ENCODE data around the gene CCPG1. TPM values are rescaled to one million over a fixed set of nuclear protein-coding genes. Genes with fewer than 3 reads are reported as not detected.

CCPG1 gene
- 47.4 and 49.7 TPM in 2 replicates for total RNA-seq

GRCh38 chr15:55408012-55408928 is at the start of gene CCPG1, which contains the start of gene PIERCE2:
CCPG1 (minus strand) TSS chr15:55408359; CDS start chr15:55389424, 18,935 bp downstream.
PIERCE2 (plus strand) TSS chr15:55408495; CDS start chr15:55408769, 274 bp downstream.

GRCh38 chr15:55318588-55319494 is 89.3 kb downstream of the CCPG1 start, which contains the start of the genes PIGB and PIGBOS1:
PIGB (plus strand) TSS chr15:55319222; CDS start chr15:55319251, 29 bp downstream.
PIGBOS1 (minus strand) TSS chr15:55319123; CDS start chr15:55317792, 1,331 bp downstream.

Other genes with a start within 250 kb of the CCPG1 start
- gene RSL24D1, start 211.4 kb downstream of the CCPG1 start, total RNA-seq = 76.5 and 77.7 TPM in 2 replicates
- 8.8 and 11.1 TPM in 2 replicates for gene RAB27A, start 118.5 kb downstream of the CCPG1 start, total RNA-seq
- gene PIGBOS1, start 89.2 kb downstream of the CCPG1 start, total RNA-seq = 10.8 and 14.0 TPM in 2 replicates
- 12.4 and 18.4 TPM in 2 replicates for gene PIGB, start 89.1 kb downstream of the CCPG1 start, total RNA-seq
- gene PIERCE2, start 136 bp upstream of the CCPG1 start, total RNA-seq = 0.38 and 1.6 TPM in 2 replicates
- gene DNAAF4, start 99.9 kb upstream of the CCPG1 start, total RNA-seq = 3.2 and 3.6 TPM in 2 replicates
- 0.33 and 3.1 TPM in 2 replicates for gene PYGO1, start 180.0 kb upstream of the CCPG1 start, total RNA-seq

Measured in vein endothelial cell (primary cell).